Parathyroid adenoma (tissue), 2 donors: ENCODE data around the gene C1QTNF6.

Experiments used
- H2AFZ ChIP-seq: fragments of 300-600 bp; sonication (generic); one replicate; pipeline ENCODE4 v1.7.0; 2017; ENCODE audit warnings: antibody characterized with exemption, mild to moderate bottlenecking
- H3K27ac ChIP-seq: fragments of 300-600 bp; sonication (generic); one replicate; pipeline ENCODE4 v1.7.0; 2017
- H3K27me3 ChIP-seq: fragments of 300-600 bp; sonication (generic); one replicate; pipeline ENCODE4 v1.7.0; 2017; ENCODE audit warnings: low read length; ENCODE audit not compliant: control insufficient read depth, insufficient read depth
- H3K36me3 ChIP-seq: fragments of 300-600 bp; sonication (generic); one replicate; pipeline ENCODE4 v1.7.0; 2017; ENCODE audit warnings: low read length; ENCODE audit not compliant: control insufficient read depth, insufficient read depth
- H3K4me1 ChIP-seq: fragments of 300-600 bp; sonication (generic); one replicate; pipeline ENCODE4 v1.7.0; 2017; ENCODE audit warnings: control low read depth
- H3K4me2 ChIP-seq: fragments of 300-600 bp; sonication (generic); one replicate; pipeline ENCODE4 v1.7.0; 2017; ENCODE audit warnings: low read length
- H3K4me3 ChIP-seq: fragments of 300-600 bp; sonication (generic); one replicate; pipeline ENCODE4 v1.7.0; 2017; ENCODE audit warnings: low read depth, low read length
- H3K79me2 ChIP-seq: fragments of 300-600 bp; sonication (generic); one replicate; pipeline ENCODE4 v1.7.0; 2017; ENCODE audit warnings: control low read depth
- H3K9ac ChIP-seq: fragments of 300-600 bp; sonication (generic); one replicate; pipeline ENCODE4 v1.7.0; 2017; ENCODE audit warnings: mild to moderate bottlenecking
- H3K9me3 ChIP-seq: fragments of 300-600 bp; sonication (generic); one replicate; pipeline ENCODE4 v1.7.0; 2017; ENCODE audit warnings: low read length; ENCODE audit not compliant: control insufficient read depth
- CTCF ChIP-seq: fragments of 300-600 bp; sonication (generic); IDR thresholded peaks from one replicate; pipeline ENCODE4 v1.7.0; 2017; ENCODE audit warnings: antibody characterized with exemption, mild to moderate bottlenecking
- donor health status: primary hyperparathyroidism.

The C1QTNF6 gene

GRCh38 chr22:37155971-37156370 is 32.1 kb downstream of the C1QTNF6 start:
- H3K9me3 ChIP-seq, result no peaks in the 10 kb centered on the region
- no peak overlapping the region for H3K4me3 ChIP-seq
- TF ChIP-seq CTCF, result no peak
- H3K4me2 ChIP-seq, result no peak overlapping the region
- H3K27me3 ChIP-seq, result no peaks in the 10 kb centered on the region
- H3K79me2 ChIP-seq, result no peaks in the 10 kb centered on the region
- H3K27ac ChIP-seq, result no peak overlapping the region
- no peaks in the 10 kb centered on the region for H3K4me1 ChIP-seq
- H3K36me3 ChIP-seq, result no peaks in the 10 kb centered on the region
- no peak overlapping the region for H3K9ac ChIP-seq
- H2AFZ ChIP-seq, result no peak overlapping the region

GRCh38 chr22:37154925-37155712 is 32.9 kb downstream of the C1QTNF6 start:
- Histone ChIP-seq H3K4me1 (no peaks in the 10 kb centered on the region), H3K36me3 (no peaks in the 10 kb centered on the region), H3K27me3 (no peaks in the 10 kb centered on the region), H3K27ac (no peak overlapping the region), H2AFZ (no peak overlapping the region), H3K4me2 (no peak overlapping the region), H3K9ac (no peak overlapping the region), H3K4me3 (no peak overlapping the region), H3K9me3 (no peaks in the 10 kb centered on the region), H3K79me2 (no peaks in the 10 kb centered on the region)
- no peak for TF ChIP-seq CTCF

GRCh38 chr22:37153901-37154300 is 34.1 kb downstream of the C1QTNF6 start:
- no peaks in the 10 kb centered on the region for H3K27me3 ChIP-seq
- H2AFZ ChIP-seq, result no peak overlapping the region
- no peaks in the 10 kb centered on the region for H3K79me2 ChIP-seq
- H3K4me1 ChIP-seq, result no peaks in the 10 kb centered on the region
- H3K4me3 ChIP-seq, result no peak overlapping the region
- no peak overlapping the region for H3K27ac ChIP-seq
- no peak overlapping the region for H3K4me2 ChIP-seq
- no peak for TF ChIP-seq CTCF
- no peaks in the 10 kb centered on the region for H3K9me3 ChIP-seq
- H3K9ac ChIP-seq, result no peak overlapping the region
- no peaks in the 10 kb centered on the region for H3K36me3 ChIP-seq

GRCh38 chr22:37151401-37151800 is 36.6 kb downstream of the C1QTNF6 start:
- H2AFZ ChIP-seq, result no peak overlapping the region
- H3K4me1 ChIP-seq, result no peaks in the 10 kb centered on the region
- H3K9ac ChIP-seq, result no peak overlapping the region
- no peaks in the 10 kb centered on the region for H3K36me3 ChIP-seq
- no peak for TF ChIP-seq CTCF
- no peak overlapping the region for H3K4me2 ChIP-seq
- H3K27me3 ChIP-seq, result no peaks in the 10 kb centered on the region
- no peaks in the 10 kb centered on the region for H3K9me3 ChIP-seq
- no peak overlapping the region for H3K27ac ChIP-seq
- H3K4me3 ChIP-seq, result no peak overlapping the region
- H3K79me2 ChIP-seq, result no peaks in the 10 kb centered on the region

- no peak overlapping the region for H3K4me3 ChIP-seq
- no peaks in the 10 kb centered on the region for H3K27me3 ChIP-seq
- H3K4me2 ChIP-seq, result no peak overlapping the region
- no peak overlapping the region for H3K9ac ChIP-seq
- no peak overlapping the region for H3K27ac ChIP-seq
- H3K9me3 ChIP-seq, result no peaks in the 10 kb centered on the region
- no peak overlapping the region for H2AFZ ChIP-seq
- no peaks in the 10 kb centered on the region for H3K36me3 ChIP-seq
- no peaks in the 10 kb centered on the region for H3K79me2 ChIP-seq
- no peak for TF ChIP-seq CTCF
- no peaks in the 10 kb centered on the region for H3K4me1 ChIP-seq
Observed at GRCh38 chr22:37150701-37151100, 37.3 kb downstream of the C1QTNF6 start.
